IPS-20b (cell line): Measurements from ENCODE around the gene SIL1.
"Not testable (repeated sequence)": the region's sequence is repeated elsewhere in the genome, so short reads cannot be mapped to it uniquely, and the experiment has no call there.

Source experiments
- H3K27ac ChIP-seq: one replicate; pipeline ENCODE4 v1.5.1; 2013; ENCODE audit warnings: low read length
- H3K27me3 ChIP-seq: 2 replicates; pipeline ENCODE4 v1.6.1; 2013; ENCODE audit warnings: mild to moderate bottlenecking, low read length, inconsistent platforms; ENCODE audit not compliant: insufficient read depth
- H3K36me3 ChIP-seq: 2 replicates; pipeline ENCODE4 v1.6.1; 2013; ENCODE audit warnings: low read depth, mild to moderate bottlenecking, inconsistent platforms, low read length, moderate library complexity; ENCODE audit not compliant: insufficient read depth
- H3K4me1 ChIP-seq: 2 replicates; pipeline ENCODE4 v1.6.1; 2013; ENCODE audit warnings: mild to moderate bottlenecking, control low read depth, inconsistent platforms, low read length, moderate library complexity; ENCODE audit not compliant: insufficient read depth
- H3K4me3 ChIP-seq: 2 replicates; pipeline ENCODE4 v1.5.1; 2013; ENCODE audit warnings: mild to moderate bottlenecking, low read length, inconsistent platforms
- H3K9ac ChIP-seq: 2 replicates; pipeline ENCODE4 v1.6.1; 2013; ENCODE audit warnings: low read depth, mild to moderate bottlenecking, inconsistent platforms, low read length, moderate library complexity
- H3K9me3 ChIP-seq: 2 replicates; pipeline ENCODE4 v1.6.1; 2013; ENCODE audit warnings: mild to moderate bottlenecking, low read depth, low read length, inconsistent platforms; ENCODE audit not compliant: insufficient read depth

Gene SIL1

DNA sequence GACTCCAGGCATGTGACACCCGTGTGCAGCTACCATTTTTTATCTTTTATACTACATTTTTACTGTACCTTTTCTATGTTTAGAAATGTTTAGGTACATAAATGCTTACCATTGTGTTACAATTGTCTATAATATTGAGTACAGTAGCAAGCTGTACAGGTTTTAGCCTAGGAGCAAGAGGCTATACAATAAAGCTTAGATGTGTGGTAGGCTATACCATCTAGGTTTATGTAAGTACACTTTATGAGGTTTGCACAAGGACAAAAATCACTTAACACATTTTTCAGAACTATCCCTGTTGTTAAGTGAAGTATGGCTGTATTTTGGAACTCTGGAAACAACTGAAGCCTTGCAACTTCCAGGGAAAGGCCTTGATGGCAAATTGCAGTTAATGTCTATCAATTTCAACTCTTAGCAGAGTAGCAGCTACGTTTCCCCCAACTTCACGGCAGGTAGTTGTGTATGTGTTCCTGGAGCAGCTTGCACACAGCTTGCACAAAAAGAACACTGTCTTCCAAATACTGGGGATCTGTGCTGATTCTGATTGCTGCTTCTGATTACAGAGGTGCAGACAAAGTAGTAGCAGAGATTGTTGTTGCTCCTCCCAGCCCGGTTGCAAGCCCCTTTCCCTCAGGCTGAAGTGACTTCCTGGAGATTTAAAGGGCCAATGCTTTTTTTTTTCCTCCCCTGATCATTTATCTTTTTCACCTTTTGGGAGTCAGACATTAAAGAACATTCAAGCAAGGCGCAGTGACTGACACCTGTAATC is 30.0 kb downstream of the SIL1 start:
- Histone ChIP-seq H3K4me1 (0 out of 2 replicates have a peak, but pooled peaks cover 5% of the 10 kb centered on the region), H3K9me3 (peaks cover 7% of the 10 kb centered on the region), H3K27ac (no peak overlapping the region), H3K4me3 (no peak overlapping the region), H3K27me3 (no peaks in the 10 kb centered on the region), H3K36me3 (no peaks in the 10 kb centered on the region), H3K9ac (no peak overlapping the region)

DNA sequence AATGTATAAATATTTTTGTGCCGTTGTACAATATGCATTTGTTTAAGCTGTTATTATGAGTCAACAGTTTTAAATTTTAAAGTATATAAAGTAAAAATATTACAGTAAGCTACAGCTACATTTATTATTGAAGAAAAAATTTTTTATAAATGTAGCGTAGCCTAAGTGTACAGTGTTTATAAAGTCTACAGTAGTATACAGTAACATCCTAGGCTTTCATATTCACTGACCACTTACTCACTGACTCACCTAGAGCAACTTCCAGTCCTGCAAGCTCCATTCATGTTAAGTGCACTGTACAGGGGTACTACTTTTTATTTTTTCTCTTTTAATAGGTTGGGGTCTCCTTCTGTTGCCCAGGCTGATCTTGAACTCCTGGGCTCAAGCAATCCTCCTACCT is 30.6 kb downstream of the SIL1 start:
- H3K27ac ChIP-seq: no peak overlapping the region
- H3K4me3 ChIP-seq: no peak overlapping the region
- 0 out of 2 replicates have a peak, but pooled peaks cover 5% of the 10 kb centered on the region for H3K4me1 ChIP-seq
- H3K9me3 ChIP-seq: peaks cover 7% of the 10 kb centered on the region
- no peaks in the 10 kb centered on the region for H3K36me3 ChIP-seq
- no peaks in the 10 kb centered on the region for H3K27me3 ChIP-seq
- H3K9ac ChIP-seq: no peak overlapping the region

DNA sequence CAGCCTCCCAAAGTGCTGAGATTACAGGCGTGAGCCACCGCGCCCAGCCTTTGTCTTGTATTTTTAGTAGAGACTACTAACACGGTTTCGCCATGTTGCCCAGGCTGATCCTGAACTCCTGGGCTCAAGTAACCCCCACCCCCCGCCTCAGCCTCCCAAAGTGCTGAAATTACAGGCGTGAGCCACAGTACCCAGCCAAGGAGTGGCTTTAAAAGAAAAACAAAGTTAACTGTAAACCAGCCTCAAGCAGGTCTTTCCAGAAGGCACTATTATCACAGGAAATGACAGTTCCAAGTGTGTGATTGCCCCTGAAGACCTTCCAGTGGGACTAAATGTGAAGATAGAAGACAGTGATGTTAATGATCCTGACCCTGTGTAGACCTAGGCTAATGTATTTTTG is 31.1 kb downstream of the SIL1 start:
- H3K27me3 ChIP-seq: no peaks in the 10 kb centered on the region
- no peaks in the 10 kb centered on the region for H3K36me3 ChIP-seq
- no peak overlapping the region for H3K4me3 ChIP-seq
- no peak overlapping the region for H3K9ac ChIP-seq
- 0 out of 2 replicates have a peak, but pooled peaks cover 5% of the 10 kb centered on the region for H3K4me1 ChIP-seq
- H3K27ac ChIP-seq: no peak overlapping the region
- peaks cover 5% of the 10 kb centered on the region for H3K9me3 ChIP-seq

DNA sequence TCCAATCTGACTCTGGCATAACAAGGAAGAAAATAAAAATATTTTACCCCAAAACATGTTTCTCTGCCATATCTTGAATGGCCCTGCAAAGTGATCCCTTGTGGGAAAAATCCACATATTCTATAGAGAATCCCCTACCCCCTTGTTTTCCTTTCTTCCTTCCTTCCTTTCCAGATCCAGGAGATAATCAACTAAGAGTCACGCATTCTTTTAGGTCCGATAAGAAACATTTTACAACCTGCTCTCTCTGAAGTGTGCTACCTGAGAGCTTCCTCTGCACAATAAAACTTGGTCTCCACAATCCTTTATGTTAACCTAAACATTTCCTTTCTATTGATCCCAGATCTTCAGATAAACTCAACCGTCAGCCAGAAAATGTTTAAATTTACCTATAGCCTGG is 33.3 kb downstream of the SIL1 start:
- H3K9ac ChIP-seq, H3K4me1 ChIP-seq, H3K27me3 ChIP-seq, H3K27ac ChIP-seq, H3K36me3 ChIP-seq, H3K9me3 ChIP-seq, H3K4me3 ChIP-seq: not testable (repeated sequence)

DNA sequence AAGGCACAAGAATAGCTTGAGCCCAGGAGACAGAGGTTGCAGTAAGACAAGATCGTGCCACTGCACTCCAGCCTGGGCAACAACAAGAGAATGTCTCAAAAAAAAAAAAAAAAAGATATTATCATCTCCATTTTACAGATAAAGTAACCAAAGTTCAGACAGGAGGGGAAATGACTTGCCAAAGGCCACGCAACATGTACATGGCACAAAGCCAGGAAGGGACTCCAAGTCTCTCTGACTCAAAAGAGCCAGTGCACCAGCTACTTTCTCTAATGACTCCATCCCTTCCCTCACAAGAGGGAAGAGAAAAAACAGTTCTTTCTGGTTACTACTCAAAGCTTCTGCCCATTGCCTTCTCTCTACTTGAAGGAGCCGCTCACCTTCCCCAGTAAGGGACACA is 34.1 kb downstream of the SIL1 start:
- no peaks in the 10 kb centered on the region for H3K9me3 ChIP-seq
- no peak overlapping the region for H3K27ac ChIP-seq
- 0 out of 2 replicates have a peak, but pooled peaks cover 5% of the 10 kb centered on the region for H3K4me1 ChIP-seq
- H3K9ac ChIP-seq: no peak overlapping the region
- no peak overlapping the region for H3K4me3 ChIP-seq
- H3K27me3 ChIP-seq: no peaks in the 10 kb centered on the region
- no peaks in the 10 kb centered on the region for H3K36me3 ChIP-seq

DNA sequence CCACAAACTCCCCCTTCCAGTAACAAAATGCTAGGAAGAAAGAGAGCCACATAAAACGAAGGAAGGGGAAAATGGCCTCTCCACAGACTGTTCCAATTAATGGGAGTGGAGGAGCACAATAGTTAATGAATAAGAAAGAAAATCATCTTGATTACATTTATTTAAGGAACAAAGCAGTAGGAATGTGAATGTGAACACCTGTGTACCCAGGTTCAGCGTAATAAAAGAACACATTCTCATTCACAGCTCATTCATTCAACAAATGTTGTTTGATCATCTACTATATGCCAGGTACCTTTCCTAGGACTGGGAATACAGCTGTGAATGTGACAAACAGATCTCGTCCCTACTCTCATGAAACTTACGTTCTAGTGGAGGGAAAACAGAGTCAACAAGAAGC is 35.7 kb downstream of the SIL1 start:
- H3K4me1 ChIP-seq: no peaks in the 10 kb centered on the region
- H3K9me3 ChIP-seq: no peaks in the 10 kb centered on the region
- H3K36me3 ChIP-seq: no peaks in the 10 kb centered on the region
- no peaks in the 10 kb centered on the region for H3K27me3 ChIP-seq
- H3K27ac ChIP-seq: no peak overlapping the region
- H3K9ac ChIP-seq: no peak overlapping the region
- no peak overlapping the region for H3K4me3 ChIP-seq

DNA sequence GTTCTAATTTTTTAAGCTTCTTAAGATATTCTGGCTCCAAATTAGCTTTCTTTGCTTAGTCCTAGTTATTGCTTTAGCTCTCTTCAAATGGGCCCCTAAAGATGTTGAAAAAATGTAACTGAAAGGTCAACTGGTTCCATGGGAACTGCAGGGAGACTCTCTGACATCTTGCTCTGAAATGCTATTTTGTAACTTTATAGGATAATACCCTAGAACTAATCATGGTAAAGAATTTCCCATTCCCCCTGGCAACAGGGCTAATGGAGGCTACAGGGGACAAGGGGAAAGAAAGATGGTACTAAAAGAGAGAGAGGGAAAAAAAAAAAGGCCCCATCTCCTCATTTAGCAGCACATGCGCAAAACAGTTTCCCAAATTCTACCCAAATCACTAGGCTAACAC is 39.4 kb downstream of the SIL1 start:
- Histone ChIP-seq H3K9me3 (no peaks in the 10 kb centered on the region), H3K27me3 (no peaks in the 10 kb centered on the region), H3K36me3 (no peaks in the 10 kb centered on the region), H3K4me1 (no peaks in the 10 kb centered on the region), H3K4me3 (no peak overlapping the region), H3K27ac (no peak overlapping the region), H3K9ac (no peak overlapping the region)

DNA sequence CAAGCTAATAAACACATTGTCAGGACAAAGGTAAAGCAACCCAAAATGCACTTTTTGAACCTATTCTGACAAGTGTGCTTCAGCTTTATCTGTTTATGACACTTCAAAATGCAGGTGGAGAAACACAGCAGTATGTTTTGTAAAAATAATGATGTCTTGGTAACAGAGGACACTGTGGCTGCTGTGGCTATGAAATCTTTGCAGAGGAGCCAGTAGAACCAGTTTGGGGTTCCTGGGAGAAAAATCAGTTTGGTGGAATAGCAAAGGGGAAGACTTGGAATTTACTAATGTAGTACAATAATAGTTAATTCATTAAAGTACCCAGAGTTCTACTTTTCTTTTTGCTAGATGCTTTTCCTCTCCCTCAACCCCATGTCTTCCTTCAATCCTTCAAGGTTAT is 40.6 kb downstream of the SIL1 start:
- Histone ChIP-seq H3K27me3 (no peaks in the 10 kb centered on the region), H3K4me1 (no peaks in the 10 kb centered on the region), H3K36me3 (no peaks in the 10 kb centered on the region), H3K9me3 (no peaks in the 10 kb centered on the region), H3K27ac (no peak overlapping the region), H3K4me3 (no peak overlapping the region), H3K9ac (no peak overlapping the region)

DNA sequence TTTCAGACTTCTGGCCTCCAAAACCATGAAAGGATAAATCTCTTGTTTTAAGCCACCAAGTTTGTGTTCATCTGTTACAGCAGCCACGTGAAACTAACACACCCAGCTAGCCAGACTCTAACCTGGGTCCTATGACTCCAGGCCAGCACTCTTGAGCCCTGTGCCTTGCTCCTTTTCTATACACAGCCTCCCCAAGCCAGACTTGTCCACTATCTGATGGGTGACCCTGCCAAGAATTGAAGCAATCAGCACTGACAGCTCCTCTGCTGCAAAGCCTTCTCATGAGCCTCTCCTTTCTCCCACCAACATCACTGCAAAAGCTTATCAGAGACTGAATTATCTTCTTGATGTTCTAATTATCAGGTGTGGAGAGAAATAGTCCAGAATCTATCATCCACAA is 41.4 kb downstream of the SIL1 start:
- Histone ChIP-seq H3K9me3 (no peaks in the 10 kb centered on the region), H3K4me1 (no peaks in the 10 kb centered on the region), H3K27me3 (no peaks in the 10 kb centered on the region), H3K36me3 (no peaks in the 10 kb centered on the region), H3K27ac (no peak overlapping the region), H3K9ac (no peak overlapping the region), H3K4me3 (no peak overlapping the region)

DNA sequence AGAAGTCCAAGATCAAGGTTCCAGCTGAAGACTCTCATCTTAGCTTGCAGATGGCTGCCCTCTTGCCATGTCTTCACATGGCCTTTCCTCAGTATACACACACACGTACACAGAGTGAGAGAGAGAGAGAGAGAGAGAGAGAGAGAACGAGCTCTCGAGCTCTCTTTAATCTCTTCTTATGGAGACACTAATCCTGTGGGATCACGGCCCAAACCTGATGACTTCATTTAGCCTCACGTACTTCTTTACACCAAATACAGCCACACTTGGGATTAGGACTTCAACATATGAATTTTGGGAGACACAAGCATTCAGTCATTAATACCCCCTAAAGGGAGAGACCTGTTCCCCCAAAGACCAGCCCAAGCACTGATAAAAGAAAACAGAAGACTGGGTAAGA is 42.8 kb downstream of the SIL1 start:
- Histone ChIP-seq H3K27me3 (no peaks in the 10 kb centered on the region), H3K36me3 (no peaks in the 10 kb centered on the region), H3K9me3 (no peaks in the 10 kb centered on the region), H3K27ac (no peak overlapping the region), H3K9ac (no peak overlapping the region), H3K4me1 (no peaks in the 10 kb centered on the region), H3K4me3 (no peak overlapping the region)

DNA sequence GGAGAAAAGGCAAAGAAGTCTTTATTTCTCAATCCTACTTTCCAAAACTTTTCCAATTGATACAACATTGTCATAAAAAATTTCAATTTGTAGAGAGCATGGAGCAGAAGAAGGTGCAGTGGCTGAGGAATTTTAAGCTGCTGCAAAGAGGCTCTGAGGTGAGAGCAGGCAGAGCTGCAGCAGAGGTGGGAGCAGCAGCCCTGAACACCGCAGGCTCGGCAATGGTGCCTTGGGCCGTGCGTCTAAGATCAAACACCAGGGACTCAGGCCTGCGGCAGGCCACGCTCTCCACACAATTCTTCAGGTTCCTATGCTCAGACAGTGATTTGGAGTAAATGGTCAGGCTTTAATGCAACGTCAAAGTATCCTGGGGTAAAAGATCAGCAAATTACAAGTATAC is 46.3 kb downstream of the SIL1 start:
- Histone ChIP-seq H3K9ac (no peak overlapping the region), H3K4me3 (no peak overlapping the region), H3K27me3 (no peaks in the 10 kb centered on the region), H3K9me3 (no peaks in the 10 kb centered on the region), H3K36me3 (no peaks in the 10 kb centered on the region), H3K27ac (no peak overlapping the region), H3K4me1 (no peaks in the 10 kb centered on the region)

DNA sequence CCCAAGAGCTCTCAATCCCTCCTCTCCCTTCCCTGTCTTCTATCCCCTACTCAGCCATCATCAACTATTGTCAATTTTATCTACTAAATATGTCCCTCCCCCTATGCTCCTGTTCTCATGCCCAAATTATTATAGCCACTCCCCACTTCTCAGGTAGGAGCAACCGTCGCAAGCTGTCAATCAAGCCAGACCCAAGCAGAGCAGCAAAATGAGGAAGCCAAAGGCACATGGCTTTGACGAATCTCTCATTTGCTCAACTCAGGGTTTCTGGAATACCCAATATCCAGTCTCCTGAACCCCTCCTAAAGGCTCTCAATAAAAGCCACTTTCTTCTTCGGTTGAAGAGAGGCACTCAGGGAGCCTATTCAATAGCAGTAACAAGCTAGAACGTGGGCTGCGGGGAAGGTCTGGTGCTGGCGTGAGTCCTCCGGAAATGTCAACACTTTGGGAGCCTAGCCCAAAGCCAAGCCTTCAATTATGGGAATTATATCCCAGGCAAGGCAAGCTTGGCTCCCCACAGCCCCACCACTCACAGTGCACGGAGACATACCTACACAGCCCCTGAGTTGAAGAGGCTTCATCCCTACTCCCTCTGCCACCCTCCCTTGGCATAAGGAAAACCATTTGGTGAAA is 47.7 kb downstream of the SIL1 start:
- no peaks in the 10 kb centered on the region for H3K36me3 ChIP-seq
- H3K9ac ChIP-seq: no peak overlapping the region
- H3K27ac ChIP-seq: no peak overlapping the region
- no peaks in the 10 kb centered on the region for H3K4me1 ChIP-seq
- H3K4me3 ChIP-seq: no peak overlapping the region
- H3K9me3 ChIP-seq: no peaks in the 10 kb centered on the region
- H3K27me3 ChIP-seq: no peaks in the 10 kb centered on the region
